T-cell (primary cell): ENCODE data around the gene PYM1. TPM values are rescaled to one million over a fixed set of nuclear protein-coding genes. Genes with fewer than 3 reads are reported as not detected.

Experiments
- ATAC-seq, 4 experiments: fragments of 200-7000 bp in 3 of 4; fragments of 150-1000 bp in 1 of 4; cut with Tn5 transposase; replicated peaks in 1 of 4; 1 replicate in 3 of 4; 2 replicates in 1 of 4; pipeline ENCODE4 v1.10.0; 2021; ENCODE audit warnings: moderate library complexity in 3 of 4, mild to moderate bottlenecking in 2 of 4, moderate number of reproducible peaks in 1 of 4
- CTCF ChIA-PET, 2 donors: fragments of 300-600 bp; sonication (Branson Sonifier 250); formaldehyde crosslinking; loops; one replicate each; lab custom pipeline; 2022; ENCODE audit warnings: antibody characterized with exemption in 2 of 2; lab: Charles Lee
- POLR2A ChIA-PET, 2 donors: fragments of 300-600 bp; sonication (Branson Sonifier 250); formaldehyde crosslinking; loops; one replicate each; lab custom pipeline; 2022; ENCODE audit warnings: antibody characterized with exemption in 2 of 2; lab: Charles Lee
- DNase-seq, 35 experiments: peaks; one replicate each; pipeline versions ENCODE4 v3.0.0 to v3.0.0-alpha.2; 2013 to 2023
- H3K27ac ChIP-seq: one replicate; pipeline ENCODE4 v1.5.1; 2013; ENCODE audit warnings: low read length
- H3K27me3 ChIP-seq, 2 experiments: replicated peaks in 1 of 2; 1 replicate in 1 of 2; 2 replicates in 1 of 2; pipeline versions ENCODE4 v1.6.1 to v1.7.0; 2013; ENCODE audit warnings: low read length in 1 of 2, mixed read lengths in 1 of 2; ENCODE audit not compliant: control insufficient read depth in 2 of 2, insufficient read depth in 2 of 2; ENCODE audit errors: extremely low read depth in 1 of 2
- H3K36me3 ChIP-seq, 2 donors: 1 replicate in 1 of 2; 2 replicates in 1 of 2; pipeline versions ENCODE4 v1.6.1 to v1.7.0; 2013; ENCODE audit warnings: low read length in 1 of 2; ENCODE audit not compliant: control insufficient read depth in 2 of 2, insufficient read depth in 1 of 2; ENCODE audit errors: extremely low read depth in 1 of 2
- H3K4me1 ChIP-seq, 2 experiments: 1 replicate in 1 of 2; 2 replicates in 1 of 2; pipeline versions ENCODE4 v1.6.1 to v1.7.0; 2013; ENCODE audit warnings: low read length in 2 of 2, mixed read lengths in 1 of 2; ENCODE audit not compliant: insufficient read depth in 2 of 2, control insufficient read depth in 1 of 2; ENCODE audit errors: extremely low read depth in 1 of 2
- H3K4me3 ChIP-seq, 2 donors: 1 replicate in 1 of 2; 2 replicates in 1 of 2; pipeline versions ENCODE4 v1.5.1 to v1.7.0; 2013; ENCODE audit warnings: mild to moderate bottlenecking in 2 of 2, low read length in 1 of 2, moderate library complexity in 1 of 2; ENCODE audit not compliant: control insufficient read depth in 1 of 2; ENCODE audit errors: extremely low read depth in 1 of 2
- H3K9me3 ChIP-seq: 2 replicates; pipeline ENCODE4 v1.7.0; 2013
- H3K27ac Mint-ChIP-seq, 2 donors: one replicate each; pipeline ENCODE4 v1.8.0; 2020 to 2021; ENCODE audit warnings: mild to moderate bottlenecking in 2 of 2, mixed read lengths in 2 of 2
- H3K27me3 Mint-ChIP-seq, 2 donors: one replicate each; pipeline ENCODE4 v1.8.0; 2021 to 2022; ENCODE audit warnings: mixed read lengths in 2 of 2
- H3K36me3 Mint-ChIP-seq: one replicate; pipeline ENCODE4 v1.8.0; 2021; ENCODE audit warnings: mixed read lengths
- H3K4me1 Mint-ChIP-seq, 3 donors: one replicate each; pipeline ENCODE4 v1.8.0; 2020 to 2022; ENCODE audit warnings: mixed read lengths in 3 of 3, mild to moderate bottlenecking in 1 of 3
- H3K4me3 Mint-ChIP-seq, 3 donors: one replicate each; pipeline ENCODE4 v1.8.0; 2020 to 2022; ENCODE audit warnings: mild to moderate bottlenecking in 3 of 3, mixed read lengths in 3 of 3, moderate library complexity in 3 of 3
- H3K9me3 Mint-ChIP-seq, 3 donors: one replicate each; pipeline ENCODE4 v1.8.0; 2020 to 2022; ENCODE audit warnings: mixed read lengths in 3 of 3
- WGBS: methylation state at CpG from one replicate; pipeline ENCODE4 v1.1.5; 2013; ENCODE audit warnings: missing lambda C conversion rate; ENCODE audit not compliant: insufficient coverage; 5-methylcytosine and 5-hydroxymethylcytosine counted together
- total RNA-seq, 35 experiments: library from RNA in 6 of 35; stranded (reverse) in 6 of 35; fragments of 120-200 nt in 1 of 35; gene quantifications; one replicate each; pipeline versions ENCODE4 v1.2.1 to v1.2.4 and lab custom pipeline; 2013 to 2026

The PYM1 gene
- total RNA-seq, 5 donors from 2014 or later (not counting 1 experiment from before 2014, with no cell fraction given): 21.7 to 40.9 (median 30.7) TPM

GRCh38 chr12:55931317-55931779 is 3.7 kb upstream of the PYM1 start:
- Histone ChIP-seq H3K4me1 (peaks cover 34 to 60% of the 10 kb centered on the region in 2 experiments), H3K9me3 (no peaks in the 10 kb centered on the region), H3K36me3 (peaks cover 0 to 26% of the 10 kb centered on the region in 2 donors), H3K27ac (peak overlapping the region; percentile 84), H3K27me3 (no peaks in the 10 kb centered on the region), H3K4me3 (peak overlapping the region; percentile 88 to 98)
- ChIA-PET CTCF (interaction anchor here in 1 of 2 donors (1.1 kb wide), 1 partner anchor 9 kb away, joined by 6 read pairs; no protein-coding TSS in a partner anchor), POLR2A (no interaction called here)
- peaks cover 31% of the 10 kb centered on the region for H3K36me3 Mint-ChIP-seq
- 0% methylated on average over 9 of the region's 10 CpGs for WGBS
- H3K4me1 Mint-ChIP-seq: peaks cover 53 to 77% (median 67%) of the 10 kb centered on the region in 3 donors
- peak overlapping the region; percentile 96 to 99 for H3K27ac Mint-ChIP-seq
- peak overlapping the region; percentile 96 to 100 (median 97) for H3K4me3 Mint-ChIP-seq
- no peaks in the 10 kb centered on the region for H3K9me3 Mint-ChIP-seq
- DNase-seq (peak in 1 of 35 experiments; percentile 6), ATAC-seq (no peak)
- H3K27me3 Mint-ChIP-seq: no peaks in the 10 kb centered on the region

GRCh38 chr12:55930771-55931316 is 3.1 kb upstream of the PYM1 start, which contains the start of gene DGKA:
Gene DGKA, plus strand, starts transcription at chr12:55931162. Its CDS starts 5,342 bp downstream, at chr12:55936504.
- ATAC-seq (peak; percentile 26 to 29 (median 28)), DNase-seq (peak; percentile 53 to 82 (median 73))
- H3K27ac Mint-ChIP-seq: peak within 1 kb of the TSS; percentile 96 to 99
- Histone ChIP-seq H3K36me3 (peaks cover 0 to 23% of the 10 kb centered on the region in 2 donors), H3K4me1 (peaks cover 36 to 60% of the 10 kb centered on the region in 2 experiments), H3K27me3 (no peaks in the 10 kb centered on the region), H3K4me3 (peak within 1 kb of the TSS; percentile 88 to 98), H3K27ac (peak within 1 kb of the TSS; percentile 84), H3K9me3 (no peaks in the 10 kb centered on the region)
- peaks cover 53 to 77% (median 67%) of the 10 kb centered on the region in 3 donors for H3K4me1 Mint-ChIP-seq
- H3K36me3 Mint-ChIP-seq: peaks cover 27% of the 10 kb centered on the region
- H3K27me3 Mint-ChIP-seq: no peaks in the 10 kb centered on the region
- H3K4me3 Mint-ChIP-seq: peak within 1 kb of the TSS; percentile 96 to 100 (median 97)
- ChIA-PET CTCF (interaction anchor here (0.6 to 1.3 kb wide), 9 partner anchors 9 to 192 kb away, joined by 3 to 14 read pairs (median 4); partner anchors contain the start of genes RAB5B (in 1 of the 2) and SARNP (in 1 of the 2)), POLR2A (interaction anchor here in 1 of 2 donors (0.5 kb wide), 1 partner anchor 101 kb away, joined by 6 read pairs; the partner anchor contains the start of gene DNAJC14)
- WGBS: no CpG with 5 or more reads among the region's 3 CpGs
- H3K9me3 Mint-ChIP-seq: no peaks in the 10 kb centered on the region

- H3K27me3 ChIP-seq: no peaks in the 10 kb centered on the region
- H3K4me1 ChIP-seq: peaks cover 31 to 47% of the 10 kb centered on the region in 2 experiments
- peak overlapping the region; percentile 96 to 100 (median 97) for H3K4me3 Mint-ChIP-seq
- ChIA-PET POLR2A (no interaction called here), CTCF (interaction anchor here (0.6 to 1.3 kb wide), 4 partner anchors 9 to 191 kb away, joined by 3 to 14 read pairs (median 6); no protein-coding TSS in a partner anchor)
- H3K4me1 Mint-ChIP-seq: peaks cover 50 to 76% (median 64%) of the 10 kb centered on the region in 3 donors
- H3K36me3 ChIP-seq: peaks cover 0 to 16% of the 10 kb centered on the region in 2 donors
- WGBS: 0% methylated on average over 2 of the region's 8 CpGs
- H3K27ac ChIP-seq: peak overlapping the region; percentile 79
- H3K27ac Mint-ChIP-seq: peak overlapping the region; percentile 96 to 99
- peaks cover 24% of the 10 kb centered on the region for H3K36me3 Mint-ChIP-seq
- H3K9me3 Mint-ChIP-seq: no peaks in the 10 kb centered on the region
- no peaks in the 10 kb centered on the region for H3K27me3 Mint-ChIP-seq
- ATAC-seq (peak; percentile 56 to 72 (median 60)), DNase-seq (peak; percentile 82 to 98 (median 92))
- no peaks in the 10 kb centered on the region for H3K9me3 ChIP-seq
- H3K4me3 ChIP-seq: peak overlapping the region; percentile 88 to 100
Observed at GRCh38 chr12:55929306-55929791, 1.7 kb upstream of the PYM1 start.

- no peaks in the 10 kb centered on the region for H3K9me3 ChIP-seq
- POLR2A ChIA-PET: interaction anchor here (0.6 to 1.5 kb wide), 6 partner anchors 13 to 1642 kb away, joined by 3 to 9 read pairs (median 4); partner anchors contain the start of gene RAB5B (in 1 of the 2)
- ATAC-seq (peak; percentile 36 to 53 (median 42)), DNase-seq (peak; percentile 72 to 95 (median 86))
- CTCF ChIA-PET: interaction anchor here (0.6 to 3.5 kb wide), 15 partner anchors 8 to 222 kb away, joined by 3 to 15 read pairs (median 5); partner anchors contain the start of genes DNAJC14 (in 2 of the 2), BLOC1S1 (in 1 of the 2), ORMDL2 (in 1 of the 2) and RAB5B (in 1 of the 2)
- 0% methylated on average over 28 of the region's 42 CpGs for WGBS
- H3K27me3 ChIP-seq: no peaks in the 10 kb centered on the region
- H3K9me3 Mint-ChIP-seq: no peaks in the 10 kb centered on the region
- H3K4me3 Mint-ChIP-seq: peak overlapping the region; percentile 96 to 100 (median 97)
- peaks cover 18 to 32% of the 10 kb centered on the region in 2 experiments for H3K4me1 ChIP-seq
- no peaks in the 10 kb centered on the region for H3K27me3 Mint-ChIP-seq
- peaks cover 56 to 76% (median 61%) of the 10 kb centered on the region in 3 donors for H3K4me1 Mint-ChIP-seq
- H3K27ac ChIP-seq: peak overlapping the region; percentile 79
- peak overlapping the region; percentile 86 to 100 for H3K4me3 ChIP-seq
- peaks cover 12% of the 10 kb centered on the region for H3K36me3 Mint-ChIP-seq
- peaks cover 0 to 15% of the 10 kb centered on the region in 2 donors for H3K36me3 ChIP-seq
- H3K27ac Mint-ChIP-seq: peak overlapping the region; percentile 96 to 99
Observed at GRCh38 chr12:55926738-55927587, 731 bp downstream of the PYM1 start.

GRCh38 chr12:55925870-55926737 is 1.6 kb downstream of the PYM1 start:
- ChIA-PET POLR2A (interaction anchor here (0.6 to 1.5 kb wide), 5 partner anchors 13 to 410 kb away, joined by 3 to 9 read pairs (median 4); partner anchors contain the start of gene RAB5B (in 1 of the 2)), CTCF (interaction anchor here (0.6 to 3.5 kb wide), 13 partner anchors 9 to 210 kb away, joined by 3 to 15 read pairs (median 5); partner anchors contain the start of genes DNAJC14 (in 2 of the 2), BLOC1S1 (in 1 of the 2), ORMDL2 (in 1 of the 2) and RAB5B (in 1 of the 2))
- H3K27me3 ChIP-seq: no peaks in the 10 kb centered on the region
- WGBS: 0% methylated on average over 3 of the region's 10 CpGs
- Mint-ChIP-seq H3K36me3 (peaks cover 6% of the 10 kb centered on the region), H3K9me3 (no peaks in the 10 kb centered on the region), H3K27ac (peak overlapping the region; percentile 96 to 99), H3K4me3 (peak overlapping the region; percentile 96 to 100 (median 97)), H3K27me3 (no peaks in the 10 kb centered on the region), H3K4me1 (peaks cover 62 to 79% (median 68%) of the 10 kb centered on the region in 3 donors)
- DNase-seq (peak in 3 of 35 experiments; percentile 3 to 30 (median 12)), ATAC-seq (no peak)
- H3K27ac ChIP-seq: peak overlapping the region; percentile 79
- no peaks in the 10 kb centered on the region for H3K9me3 ChIP-seq
- H3K36me3 ChIP-seq: peaks cover 0 to 15% of the 10 kb centered on the region in 2 donors
- H3K4me3 ChIP-seq: peak overlapping the region; percentile 86 to 100
- peaks cover 20 to 35% of the 10 kb centered on the region in 2 experiments for H3K4me1 ChIP-seq
